Stimulated activated CD8-positive, alpha-beta memory T cell treated with anti-CD3 and anti-CD28 coated beads, Interleukin-15, amount 100 ng/mL, for 1 hour (primary cell): ENCODE data around the gene ACSF3.

Experiments
- DNase-seq: peaks from one replicate; pipeline ENCODE4 v3.0.0-alpha.2; 2020; ENCODE audit warnings: low read depth

Gene ACSF3

GRCh38 chr16:89145406-89146161 lies 51.9 kb downstream of the ACSF3 start:
- DNase-seq: no peak

- DNase-seq: no peak
Observed at GRCh38 chr16:89146211-89147005, 52.8 kb downstream of the ACSF3 start.

- DNase-seq: no peak
Observed at GRCh38 chr16:89147085-89147817, 53.6 kb downstream of the ACSF3 start.

- DNase-seq: no peak
Observed at GRCh38 chr16:89149386-89149785, 55.7 kb downstream of the ACSF3 start.

- no peak for DNase-seq
Observed at GRCh38 chr16:89150090-89150835, 56.6 kb downstream of the ACSF3 start.

GRCh38 chr16:89150981-89151380 lies 57.3 kb downstream of the ACSF3 start:
- no peak for DNase-seq

- no peak for DNase-seq
Observed at GRCh38 chr16:89152831-89153700, 59.4 kb downstream of the ACSF3 start.

GRCh38 chr16:89153848-89154271 lies 60.2 kb downstream of the ACSF3 start:
- no peak for DNase-seq

- DNase-seq: no peak
Observed at GRCh38 chr16:89154390-89155183, 60.9 kb downstream of the ACSF3 start.

- DNase-seq: no peak
Observed at GRCh38 chr16:89155184-89155679, 61.6 kb downstream of the ACSF3 start.

GRCh38 chr16:89155851-89156739 lies 62.4 kb downstream of the ACSF3 start:
- DNase-seq: no peak

- DNase-seq: no peak
Observed at GRCh38 chr16:89156740-89157645, 63.3 kb downstream of the ACSF3 start.

GRCh38 chr16:89157778-89158177 lies 64.1 kb downstream of the ACSF3 start:
- no peak for DNase-seq

- no peak for DNase-seq
Observed at GRCh38 chr16:89159066-89159849, 65.6 kb downstream of the ACSF3 start.

GRCh38 chr16:89159850-89160354 lies 66.2 kb downstream of the ACSF3 start:
- DNase-seq: no peak

GRCh38 chr16:89160977-89161701 lies 67.5 kb downstream of the ACSF3 start:
- DNase-seq: no peak
